Activated CD8-positive, alpha-beta T cell treated with anti-CD3 and anti-CD28 coated beads, Interleukin-2, amount 10 ng/mL, durations not matched to agents 7 days and 5 days (primary cell): ENCODE results near the gene CLIC3. TPM values are rescaled to one million over a fixed set of nuclear protein-coding genes. Genes with fewer than 3 reads are reported as not detected.

Experiments used
- ATAC-seq: fragments of 150-1000 bp; cut with Tn5 transposase; one replicate; pipeline ENCODE4 v1.10.0; 2021; ENCODE audit warnings: moderate library complexity
- CTCF ChIA-PET: fragments of 350-600 bp; sonication (Branson Sonifier 250); formaldehyde crosslinking; loops from one replicate; lab custom pipeline; 2021; ENCODE audit warnings: antibody characterized with exemption; lab: Charles Lee
- POLR2A ChIA-PET: fragments of 350-600 bp; sonication (Branson Sonifier 250); formaldehyde crosslinking; loops from one replicate; lab custom pipeline; 2021; ENCODE audit warnings: antibody characterized with exemption; lab: Charles Lee
- DNase-seq: peaks from one replicate; pipeline ENCODE4 v3.0.0-alpha.2; 2020
- H3K27ac Mint-ChIP-seq: one replicate; pipeline ENCODE4 v1.8.0; 2021; ENCODE audit warnings: mild to moderate bottlenecking, mixed read lengths
- H3K27me3 Mint-ChIP-seq: one replicate; pipeline ENCODE4 v1.8.0; 2021; ENCODE audit warnings: low read depth, mixed read lengths
- H3K36me3 Mint-ChIP-seq: one replicate; pipeline ENCODE4 v1.8.0; 2021; ENCODE audit warnings: low read depth, mixed read lengths
- H3K4me1 Mint-ChIP-seq: one replicate; pipeline ENCODE4 v1.8.0; 2021; ENCODE audit warnings: low read depth, mixed read lengths
- H3K4me3 Mint-ChIP-seq: one replicate; pipeline ENCODE4 v1.8.0; 2021; ENCODE audit warnings: mild to moderate bottlenecking, mixed read lengths
- H3K9me3 Mint-ChIP-seq: one replicate; pipeline ENCODE4 v1.8.0; 2022; ENCODE audit warnings: mixed read lengths; ENCODE audit not compliant: insufficient read depth
- total RNA-seq, 2 experiments: library from RNA; stranded (reverse); gene quantifications; one replicate each; pipeline ENCODE4 v1.2.3, GENCODE V29; 2021

CLIC3 gene
- total RNA-seq, 2 experiments from 2014 or later, result 3.6 to 4.8 TPM

GRCh38 chr9:136983656-136984314 is 12.6 kb downstream of the CLIC3 start:
- no peaks in the 10 kb centered on the region for H3K9me3 Mint-ChIP-seq
- no peak for ATAC-seq
- no peaks in the 10 kb centered on the region for H3K36me3 Mint-ChIP-seq
- DNase-seq, result no peak
- H3K27me3 Mint-ChIP-seq, result peaks cover 25% of the 10 kb centered on the region
- no peaks in the 10 kb centered on the region for H3K4me1 Mint-ChIP-seq
- H3K4me3 Mint-ChIP-seq, result no peak overlapping the region
- ChIA-PET CTCF (no interaction called here), POLR2A (no interaction called here)
- no peak overlapping the region for H3K27ac Mint-ChIP-seq

DNA sequence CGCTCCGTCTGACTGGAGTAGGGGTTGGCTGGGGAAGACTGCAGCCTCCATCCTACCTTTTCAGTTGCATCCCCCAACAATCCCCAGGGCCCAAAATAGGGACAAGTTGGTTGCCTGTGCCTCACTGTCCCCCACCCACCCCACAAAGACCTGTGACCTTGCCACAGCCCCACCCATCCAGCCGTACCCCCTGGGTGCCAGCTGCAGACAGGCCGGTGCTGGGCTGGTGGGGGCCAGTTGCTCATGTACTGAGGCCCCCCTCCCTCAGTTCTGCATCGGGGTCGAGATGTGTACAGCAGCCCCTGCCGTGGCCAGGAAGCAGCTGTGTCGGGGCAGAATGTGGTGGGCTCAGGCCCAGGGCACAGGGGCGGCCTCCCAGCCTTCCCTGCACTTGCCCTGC is 13.2 kb downstream of the CLIC3 start:
- Mint-ChIP-seq H3K4me1 (no peaks in the 10 kb centered on the region), H3K4me3 (no peak overlapping the region), H3K9me3 (no peaks in the 10 kb centered on the region), H3K27ac (no peak overlapping the region), H3K36me3 (no peaks in the 10 kb centered on the region), H3K27me3 (peaks cover 25% of the 10 kb centered on the region)
- CTCF ChIA-PET, result no interaction called here
- DNase-seq (no peak), ATAC-seq (no peak)
- POLR2A ChIA-PET, result no interaction called here

DNA sequence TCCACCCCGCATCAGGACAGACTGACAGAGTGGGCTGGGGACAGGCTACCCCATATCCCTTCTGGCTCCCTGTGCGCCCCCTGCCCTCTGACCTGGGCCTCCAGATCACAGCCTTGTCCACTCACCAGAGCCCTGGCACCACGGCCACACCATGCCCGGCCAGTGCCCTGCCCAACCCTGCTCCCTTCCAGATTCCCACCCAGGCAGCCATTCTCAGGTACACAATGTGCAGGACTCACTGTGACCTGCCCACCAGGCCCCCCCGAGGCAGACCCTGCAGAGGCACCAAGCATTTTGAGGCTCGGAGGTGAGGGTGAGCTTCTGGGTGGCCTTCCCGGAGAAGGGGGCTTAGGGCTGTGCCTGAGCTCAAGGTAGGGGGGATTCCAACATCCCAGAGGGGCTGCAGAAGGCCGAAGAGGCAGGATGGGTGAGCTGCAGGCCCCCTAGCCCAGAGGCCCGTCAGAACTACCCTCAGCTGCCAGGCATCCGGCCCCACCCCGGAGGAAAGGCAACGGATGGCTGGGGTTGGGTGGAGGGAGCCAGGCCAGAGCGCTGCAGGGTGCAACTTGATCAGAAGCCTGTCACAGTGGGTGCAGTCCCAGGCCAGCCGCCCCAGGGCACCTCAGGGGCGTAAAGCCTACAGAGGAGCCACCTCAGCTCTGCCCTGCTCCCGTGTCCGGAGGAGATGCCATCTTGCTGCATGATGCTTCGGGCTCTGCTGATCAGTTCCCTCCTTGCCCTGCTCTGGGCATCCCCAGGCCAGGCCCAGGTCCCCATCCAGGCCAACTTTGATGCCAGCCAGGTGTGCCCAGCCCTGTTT is 13.9 kb downstream of the CLIC3 start, which contains the start of gene LCNL1:
LCNL1 (plus strand) TSS at position 762 of the 820 bp plus-strand sequence. CDS start 594 bp downstream, outside the sequence.
- Mint-ChIP-seq H3K9me3 (no peaks in the 10 kb centered on the region), H3K27ac (no peak within 1 kb of the TSS), H3K36me3 (no peaks in the 10 kb centered on the region), H3K4me1 (peaks cover 1% of the 10 kb centered on the region), H3K4me3 (no peak within 1 kb of the TSS), H3K27me3 (peaks cover 20% of the 10 kb centered on the region)
- ATAC-seq (no peak), DNase-seq (no peak)
- POLR2A ChIA-PET, result interaction anchor here (1.1 kb wide), 1 partner anchor 10 kb away, joined by 6 read pairs; the partner anchor contains the start of gene PAXX
- CTCF ChIA-PET, result no interaction called here

DNA sequence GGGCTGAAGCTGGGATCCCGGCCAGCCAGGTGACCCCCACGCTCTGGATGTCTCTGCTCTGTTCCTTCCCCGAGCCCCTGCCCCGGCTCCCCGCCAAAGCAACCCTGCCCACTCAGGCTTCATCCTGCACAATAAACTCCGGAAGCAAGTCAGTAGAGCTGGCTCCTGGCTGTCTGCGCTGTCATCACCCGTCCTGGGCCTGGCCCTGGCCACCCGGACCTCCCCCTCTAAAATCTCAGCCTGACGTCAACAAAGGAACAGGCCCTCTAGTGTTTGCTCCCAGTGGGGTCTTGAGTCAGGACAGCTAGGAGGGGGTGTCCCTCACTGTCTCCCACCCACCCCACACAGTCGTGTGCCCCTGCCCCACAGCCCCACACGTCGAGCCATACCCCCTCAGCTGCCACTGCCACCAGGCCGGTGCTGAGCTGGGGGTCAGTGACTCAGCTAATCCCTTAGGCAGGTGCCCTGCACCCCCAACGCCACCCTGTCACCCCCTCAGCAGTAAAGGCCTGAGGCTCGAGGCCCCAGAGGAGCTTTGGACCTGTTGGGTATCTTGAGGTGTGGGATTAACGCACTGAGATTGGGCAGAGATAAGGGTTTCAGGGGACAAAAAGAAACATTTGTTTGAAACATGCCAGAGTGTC is 14.7 kb downstream of the CLIC3 start:
- H3K4me3 Mint-ChIP-seq, result no peak overlapping the region
- ChIA-PET POLR2A (interaction anchor here (1.1 kb wide), 1 partner anchor 11 kb away, joined by 6 read pairs; the partner anchor contains the start of gene PAXX), CTCF (no interaction called here)

DNA sequence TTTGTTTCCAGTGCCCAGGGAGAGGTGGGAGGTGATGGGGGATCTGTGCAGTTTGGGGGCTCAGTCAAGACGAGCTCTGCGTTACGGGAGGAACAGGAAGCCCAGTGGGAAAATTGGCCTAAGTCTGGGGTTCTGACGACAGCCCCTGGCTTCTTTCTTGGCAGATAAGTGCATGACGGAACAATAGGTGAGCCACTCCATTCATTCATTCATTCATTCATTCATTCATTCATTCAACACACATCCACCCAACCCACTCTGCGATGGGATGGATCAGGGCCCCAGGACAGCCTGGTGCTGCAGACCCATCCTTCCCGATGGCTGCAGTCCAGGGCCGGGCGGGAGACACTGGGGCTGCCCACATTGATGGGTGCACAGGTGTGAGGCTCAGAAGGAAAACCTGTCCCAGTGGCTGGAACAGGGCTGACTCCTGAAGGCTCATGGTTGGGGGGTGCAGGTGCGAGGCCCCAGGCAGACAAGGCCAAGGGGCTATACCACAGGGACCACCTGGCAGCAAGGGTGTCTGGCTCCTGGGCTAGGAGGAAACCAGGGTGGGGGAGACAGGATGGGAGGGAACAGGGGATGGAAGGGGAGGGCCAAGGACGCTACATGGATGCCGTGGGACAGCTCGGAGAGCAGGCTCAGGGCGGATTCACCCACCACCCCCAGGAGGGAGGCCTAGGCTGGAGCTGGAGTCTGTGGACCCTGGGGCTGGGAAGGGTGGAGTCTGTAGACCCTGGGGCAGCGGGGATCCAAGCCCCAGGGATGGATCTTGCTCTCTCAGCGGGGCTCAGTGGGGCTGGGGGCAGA is 15.5 kb downstream of the CLIC3 start:
- peaks cover 7% of the 10 kb centered on the region for H3K4me1 Mint-ChIP-seq

More for the DNA sequence above, 14.7 kb downstream of the CLIC3 start:
- Mint-ChIP-seq H3K36me3 (no peaks in the 10 kb centered on the region), H3K9me3 (no peaks in the 10 kb centered on the region), H3K27ac (no peak overlapping the region), H3K4me1 (peaks cover 2% of the 10 kb centered on the region), H3K27me3 (peaks cover 18% of the 10 kb centered on the region)
- DNase-seq (no peak), ATAC-seq (no peak)

DNA sequence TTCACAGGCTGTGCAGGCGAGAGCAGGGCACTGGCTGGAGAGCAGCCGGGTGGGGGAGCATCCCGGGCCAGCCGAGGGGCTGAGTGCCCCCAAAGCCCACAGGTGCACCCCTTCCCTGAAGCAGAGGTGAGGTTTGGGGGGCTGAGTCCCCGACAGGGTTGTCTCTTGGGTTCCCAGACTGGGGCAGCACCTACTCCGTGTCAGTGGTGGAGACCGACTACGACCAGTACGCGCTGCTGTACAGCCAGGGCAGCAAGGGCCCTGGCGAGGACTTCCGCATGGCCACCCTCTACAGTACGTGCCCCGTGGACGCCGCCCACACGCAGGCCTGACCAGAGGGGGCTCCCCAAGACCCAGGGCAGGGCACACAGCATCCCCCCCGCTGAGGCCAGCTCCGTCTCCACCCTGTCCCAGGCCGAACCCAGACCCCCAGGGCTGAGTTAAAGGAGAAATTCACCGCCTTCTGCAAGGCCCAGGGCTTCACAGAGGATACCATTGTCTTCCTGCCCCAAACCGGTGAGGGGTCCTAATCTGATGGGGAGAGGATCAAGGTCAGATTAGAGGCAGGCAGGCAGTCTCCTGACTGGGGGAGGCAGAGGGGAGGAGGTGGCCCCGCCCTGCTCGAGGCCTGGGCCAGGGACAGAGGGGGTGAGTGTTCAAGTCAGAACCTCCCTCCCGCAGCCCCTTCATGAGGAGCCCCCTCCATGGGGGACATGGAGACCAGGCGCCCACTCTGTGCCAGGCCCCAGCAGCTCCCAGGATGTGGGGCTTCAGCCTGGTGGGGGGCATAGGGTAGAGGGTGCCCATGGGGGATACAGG is 16.4 kb downstream of the CLIC3 start:
- DNase-seq (no peak), ATAC-seq (no peak)
- ChIA-PET POLR2A (interaction anchor here (1.5 kb wide), 1 partner anchor 13 kb away, joined by 3 read pairs; the partner anchor contains the start of gene PAXX), CTCF (no interaction called here)
- Mint-ChIP-seq H3K27ac (no peak overlapping the region), H3K36me3 (no peaks in the 10 kb centered on the region), H3K4me1 (peaks cover 16% of the 10 kb centered on the region), H3K27me3 (peaks cover 9% of the 10 kb centered on the region), H3K4me3 (no peak overlapping the region), H3K9me3 (no peaks in the 10 kb centered on the region)

More for the DNA sequence above, 15.5 kb downstream of the CLIC3 start:
- no peak for ATAC-seq
- ChIA-PET CTCF (no interaction called here), POLR2A (interaction anchor here (1.5 kb wide), 1 partner anchor 12 kb away, joined by 3 read pairs; the partner anchor contains the start of gene PAXX)
- no peaks in the 10 kb centered on the region for H3K9me3 Mint-ChIP-seq
- peaks cover 13% of the 10 kb centered on the region for H3K27me3 Mint-ChIP-seq
- no peak overlapping the region for H3K4me3 Mint-ChIP-seq
- no peak overlapping the region for H3K27ac Mint-ChIP-seq
- DNase-seq, result no peak
- H3K36me3 Mint-ChIP-seq, result no peaks in the 10 kb centered on the region

- ChIA-PET CTCF (no interaction called here), POLR2A (interaction anchor here (0.8 to 1.5 kb wide), 2 partner anchors 13 to 14 kb away, joined by 3 to 4 read pairs; partner anchors contain the start of gene PAXX)
- Mint-ChIP-seq H3K27me3 (peaks cover 4% of the 10 kb centered on the region), H3K9me3 (no peaks in the 10 kb centered on the region), H3K36me3 (no peaks in the 10 kb centered on the region), H3K4me3 (no peak overlapping the region), H3K4me1 (peaks cover 25% of the 10 kb centered on the region), H3K27ac (no peak overlapping the region)
- ATAC-seq (peak; percentile 14), DNase-seq (no peak)
Observed at GRCh38 chr9:136978865-136979544, 17.4 kb downstream of the CLIC3 start.

- H3K27ac Mint-ChIP-seq, result no peak overlapping the region
- peaks cover 25% of the 10 kb centered on the region for H3K4me1 Mint-ChIP-seq
- ATAC-seq, result peak; percentile 47
- H3K4me3 Mint-ChIP-seq, result no peak overlapping the region
- H3K36me3 Mint-ChIP-seq, result no peaks in the 10 kb centered on the region
- no peaks in the 10 kb centered on the region for H3K9me3 Mint-ChIP-seq
- POLR2A ChIA-PET, result interaction anchor here (0.8 kb wide), 1 partner anchor 14 kb away, joined by 4 read pairs; no protein-coding TSS in a partner anchor
- CTCF ChIA-PET, result interaction anchor here (1.0 to 1.2 kb wide), 2 partner anchors 30 to 57 kb away, joined by 3 to 4 read pairs; no protein-coding TSS in a partner anchor
- DNase-seq, result peak; percentile 75
- no peaks in the 10 kb centered on the region for H3K27me3 Mint-ChIP-seq
Observed at GRCh38 chr9:136978073-136978864, 18.1 kb downstream of the CLIC3 start.

- ChIA-PET CTCF (interaction anchor here (1.0 to 1.2 kb wide), 2 partner anchors 30 to 58 kb away, joined by 3 to 4 read pairs; no protein-coding TSS in a partner anchor), POLR2A (no interaction called here)
- no peak overlapping the region for H3K4me3 Mint-ChIP-seq
- ATAC-seq (no peak), DNase-seq (no peak)
- no peaks in the 10 kb centered on the region for H3K36me3 Mint-ChIP-seq
- peaks cover 25% of the 10 kb centered on the region for H3K4me1 Mint-ChIP-seq
- no peaks in the 10 kb centered on the region for H3K9me3 Mint-ChIP-seq
- H3K27me3 Mint-ChIP-seq, result no peaks in the 10 kb centered on the region
- no peak overlapping the region for H3K27ac Mint-ChIP-seq
Observed at GRCh38 chr9:136977649-136978072, 18.7 kb downstream of the CLIC3 start.
